Measurements from ENCODE around the gene AGAP1. TPM values are rescaled to one million over a fixed set of nuclear protein-coding genes. Genes with fewer than 3 reads are reported as not detected.

The AGAP1 gene
- total RNA-seq, 1 donor from 2014 or later, result 21.1 TPM

GRCh38 chr2:236112466-236112865, 618.6 kb downstream of the AGAP1 start:
- no peak for TF ChIP-seq CTCF (IDR thresholded peaks at IDR 0.05)
- no peak for TF ChIP-seq POLR2A (IDR thresholded peaks at IDR 0.05)
- TF ChIP-seq POLR2AphosphoS5 (IDR thresholded peaks at IDR 0.05; ENCODE audit: insufficient read depth in 1 of 2, low read depth in 1 of 2), result no peak
- H3K27ac ChIP-seq, result no peak overlapping the region
- intact Hi-C loops (cut with DNase I), result no loop called here

GRCh38 chr2:236113425-236113824, 619.6 kb downstream of the AGAP1 start:
- intact Hi-C loops (cut with DNase I), result no loop called here
- TF ChIP-seq POLR2AphosphoS5 (IDR thresholded peaks at IDR 0.05; ENCODE audit: insufficient read depth in 1 of 2, low read depth in 1 of 2) (no peak), CTCF (IDR thresholded peaks at IDR 0.05) (no peak), POLR2A (IDR thresholded peaks at IDR 0.05) (no peak)
- DNase-seq (ENCODE audit: extremely low spot score in 2 of 2), result no peak
- Histone ChIP-seq H3K27ac (no peak overlapping the region), H3K4me3 (no peak overlapping the region), H3K27me3 (no peaks in the 10 kb centered on the region), H3K9me3 (no peaks in the 10 kb centered on the region), H3K36me3 (no peaks in the 10 kb centered on the region), H3K4me1 (no peaks in the 10 kb centered on the region)

More at GRCh38 chr2:236112466-236112865, 618.6 kb downstream of the AGAP1 start:
- no peak overlapping the region for H3K4me3 ChIP-seq
- no peaks in the 10 kb centered on the region for H3K27me3 ChIP-seq
- DNase-seq (ENCODE audit: extremely low spot score in 2 of 2), result no peak
- no peaks in the 10 kb centered on the region for H3K9me3 ChIP-seq
- H3K36me3 ChIP-seq, result no peaks in the 10 kb centered on the region
- H3K4me1 ChIP-seq, result no peaks in the 10 kb centered on the region

- TF ChIP-seq CTCF (IDR thresholded peaks at IDR 0.05) (no peak), POLR2A (IDR thresholded peaks at IDR 0.05) (no peak), POLR2AphosphoS5 (IDR thresholded peaks at IDR 0.05; ENCODE audit: insufficient read depth in 1 of 2, low read depth in 1 of 2) (no peak)
- no peaks in the 10 kb centered on the region for H3K9me3 ChIP-seq
Observed at GRCh38 chr2:236113948-236114347, 620.1 kb downstream of the AGAP1 start.

GRCh38 chr2:236114959-236115358, 621.1 kb downstream of the AGAP1 start:
- H3K4me3 ChIP-seq, result no peak overlapping the region
- H3K27me3 ChIP-seq, result no peaks in the 10 kb centered on the region
- H3K9me3 ChIP-seq, result no peaks in the 10 kb centered on the region
- no peaks in the 10 kb centered on the region for H3K36me3 ChIP-seq
- intact Hi-C loops (cut with DNase I), result no loop called here
- H3K27ac ChIP-seq, result no peak overlapping the region
- TF ChIP-seq CTCF (IDR thresholded peaks at IDR 0.05), result no peak
- no peak for TF ChIP-seq POLR2A (IDR thresholded peaks at IDR 0.05)
- TF ChIP-seq POLR2AphosphoS5 (IDR thresholded peaks at IDR 0.05; ENCODE audit: insufficient read depth in 1 of 2, low read depth in 1 of 2), result no peak
- no peaks in the 10 kb centered on the region for H3K4me1 ChIP-seq
- no peak for DNase-seq (ENCODE audit: extremely low spot score in 2 of 2)

More at GRCh38 chr2:236113948-236114347, 620.1 kb downstream of the AGAP1 start:
- no peak overlapping the region for H3K4me3 ChIP-seq
- no peaks in the 10 kb centered on the region for H3K36me3 ChIP-seq
- H3K4me1 ChIP-seq, result no peaks in the 10 kb centered on the region
- no peak for DNase-seq (ENCODE audit: extremely low spot score in 2 of 2)
- H3K27me3 ChIP-seq, result no peaks in the 10 kb centered on the region
- intact Hi-C loops (cut with DNase I), result no loop called here
- no peak overlapping the region for H3K27ac ChIP-seq

GRCh38 chr2:236117401-236117800, 623.6 kb downstream of the AGAP1 start:
- intact Hi-C loops (cut with DNase I), result no loop called here
- no peaks in the 10 kb centered on the region for H3K4me1 ChIP-seq
- no peak overlapping the region for H3K4me3 ChIP-seq
- no peaks in the 10 kb centered on the region for H3K27me3 ChIP-seq
- H3K27ac ChIP-seq, result no peak overlapping the region
- no peaks in the 10 kb centered on the region for H3K9me3 ChIP-seq
- H3K36me3 ChIP-seq, result no peaks in the 10 kb centered on the region
- no peak for TF ChIP-seq POLR2AphosphoS5 (IDR thresholded peaks at IDR 0.05; ENCODE audit: insufficient read depth in 1 of 2, low read depth in 1 of 2)
- no peak for TF ChIP-seq POLR2A (IDR thresholded peaks at IDR 0.05)
- no peak for TF ChIP-seq CTCF (IDR thresholded peaks at IDR 0.05)
- DNase-seq (ENCODE audit: extremely low spot score in 2 of 2), result no peak

Measured in vagina (tissue), 2 donors.